Vein endothelial cell (primary cell): ENCODE results near the gene CEP44. TPM values are rescaled to one million over a fixed set of nuclear protein-coding genes. Genes with fewer than 3 reads are reported as not detected.

ENCODE experiments used
- total RNA-seq: library from RNA; depleted of rRNA; stranded (reverse); fragments of >200 nt; gene quantifications from 2 replicates; pipeline ENCODE4 v1.2.3, GENCODE V29; 2012

CEP44 gene
- total RNA-seq: 5.9 and 9.7 TPM in 2 replicates

GRCh38 chr4:174283507-174284471 lies at the start of gene CEP44, which contains the start of gene FBXO8:
Gene CEP44 (plus strand): TSS chr4:174283911. CDS start chr4:174299122, 15,211 bp downstream.
Gene FBXO8 (minus strand): TSS chr4:174283667. CDS start chr4:174263092, 20,575 bp downstream.

Other genes with a start within 250 kb of the CEP44 start
- 17.6 and 18.5 TPM in 2 replicates for gene FBXO8, start 244 bp upstream of the CEP44 start, total RNA-seq
- not detected in 2 replicates for gene HPGD, start 238.6 kb downstream of the CEP44 start, total RNA-seq